ENCODE results near the gene TRPC4AP.
A peak's percentile ranks its signal among the peaks of the same experiment; 100 is the strongest.

Gene TRPC4AP

DNA sequence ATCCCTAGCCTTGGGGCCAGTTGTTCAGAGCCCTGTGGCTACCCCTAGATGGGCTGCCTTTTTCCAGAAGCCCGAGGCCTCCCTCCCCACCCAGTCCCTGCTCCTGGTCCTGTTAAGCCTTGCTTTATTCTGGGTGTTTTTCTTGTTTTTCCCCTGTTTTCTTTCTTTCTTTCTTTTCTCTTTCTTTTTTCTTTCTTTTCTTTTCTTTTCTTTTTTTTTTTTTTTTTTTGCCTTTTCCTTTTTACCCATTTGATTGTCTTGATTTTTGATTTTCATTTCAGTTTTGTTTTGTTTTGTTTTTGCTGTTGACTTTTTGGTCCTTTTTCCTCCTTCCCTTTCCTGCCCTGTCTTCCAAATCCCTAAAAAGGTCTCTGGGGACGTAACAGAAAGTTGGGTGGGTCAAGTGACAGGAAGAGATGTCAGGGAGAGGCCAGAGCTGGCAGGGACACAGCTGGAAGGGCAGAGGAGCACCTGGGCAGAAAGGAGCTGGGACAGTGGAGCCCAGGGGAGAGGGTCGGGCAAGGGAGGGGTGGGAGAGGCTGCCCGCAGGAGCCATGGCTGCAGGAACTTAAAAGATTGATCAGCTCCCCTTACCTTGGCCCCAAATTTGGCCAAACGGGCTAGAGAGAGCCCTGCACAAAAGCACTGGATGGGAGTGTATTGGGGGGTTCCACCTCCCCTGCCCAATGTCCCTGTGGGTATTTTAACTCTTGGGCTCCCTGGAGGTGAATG lies 109.4 kb downstream of the TRPC4AP start:
- no peak for DNase-seq

DNA sequence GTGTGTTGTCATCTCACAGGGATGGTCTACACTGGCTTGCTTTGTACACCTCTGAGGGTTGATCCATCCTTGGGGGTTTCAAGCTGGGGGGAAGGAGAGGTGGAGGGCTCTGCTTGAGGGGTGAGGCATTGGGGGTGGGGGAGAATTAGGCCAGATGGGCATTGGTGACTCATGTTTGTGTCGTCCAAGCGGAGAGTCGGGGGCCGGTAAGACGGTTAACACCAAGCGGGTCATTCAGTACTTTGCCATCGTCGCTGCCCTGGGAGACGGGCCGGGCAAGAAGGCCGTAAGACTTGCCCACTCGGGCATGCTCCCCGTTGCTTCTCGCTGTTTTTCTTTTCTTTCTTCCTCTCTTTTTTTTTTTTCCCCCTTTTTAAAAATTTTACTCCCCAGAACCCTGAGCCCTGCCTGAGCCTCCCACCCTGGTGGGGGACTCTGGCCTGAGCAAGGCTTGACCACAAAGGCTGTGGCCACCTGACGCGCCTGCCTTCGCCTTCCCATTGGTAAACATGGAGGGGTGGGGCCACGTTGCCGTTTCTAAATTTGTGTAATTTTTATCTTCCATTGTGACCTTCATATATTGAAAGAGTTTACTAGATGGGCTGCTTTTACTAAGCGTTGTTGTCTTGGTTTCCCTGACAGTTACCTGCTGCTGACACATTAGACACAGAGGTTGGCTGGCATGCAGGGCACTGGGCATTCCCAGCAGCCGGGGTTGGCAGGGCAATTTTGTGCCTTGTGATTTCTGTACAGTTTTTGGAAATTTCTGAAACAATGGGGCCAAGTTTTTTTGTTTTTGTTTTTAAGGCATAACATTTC lies 110.1 kb downstream of the TRPC4AP start:
- no peak for DNase-seq

DNA sequence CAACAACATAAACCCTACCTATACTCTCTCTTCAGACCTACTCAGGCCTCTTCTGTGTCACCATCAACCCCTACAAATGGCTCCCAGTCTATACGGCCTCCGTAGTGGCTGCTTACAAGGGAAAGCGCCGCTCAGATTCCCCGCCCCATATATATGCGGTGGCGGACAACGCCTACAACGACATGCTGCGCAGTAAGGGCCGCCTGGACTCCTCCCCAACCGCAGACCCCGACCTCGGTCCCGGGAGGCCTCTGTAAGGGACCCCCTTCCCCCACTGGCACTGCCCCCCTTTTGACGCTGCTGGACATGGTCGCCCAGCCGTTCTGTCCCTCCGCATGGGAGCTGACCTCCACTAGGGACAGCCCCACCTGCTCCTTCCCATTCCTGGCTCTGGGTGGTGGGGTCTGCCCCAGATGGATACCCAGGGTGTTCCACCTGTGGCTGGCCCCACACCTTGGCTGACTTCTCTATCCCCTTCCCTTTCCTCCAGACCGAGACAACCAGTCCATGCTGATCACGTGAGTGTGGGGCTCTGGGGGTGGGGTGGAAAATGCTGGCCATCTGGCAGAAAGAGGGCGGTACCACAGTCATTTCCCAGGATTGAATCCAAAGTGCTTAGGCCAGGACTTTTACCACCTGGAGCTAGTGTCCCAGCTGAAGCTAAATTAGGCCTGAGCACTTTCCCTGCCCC lies 111.9 kb downstream of the TRPC4AP start:
- DNase-seq, result no peak

DNA sequence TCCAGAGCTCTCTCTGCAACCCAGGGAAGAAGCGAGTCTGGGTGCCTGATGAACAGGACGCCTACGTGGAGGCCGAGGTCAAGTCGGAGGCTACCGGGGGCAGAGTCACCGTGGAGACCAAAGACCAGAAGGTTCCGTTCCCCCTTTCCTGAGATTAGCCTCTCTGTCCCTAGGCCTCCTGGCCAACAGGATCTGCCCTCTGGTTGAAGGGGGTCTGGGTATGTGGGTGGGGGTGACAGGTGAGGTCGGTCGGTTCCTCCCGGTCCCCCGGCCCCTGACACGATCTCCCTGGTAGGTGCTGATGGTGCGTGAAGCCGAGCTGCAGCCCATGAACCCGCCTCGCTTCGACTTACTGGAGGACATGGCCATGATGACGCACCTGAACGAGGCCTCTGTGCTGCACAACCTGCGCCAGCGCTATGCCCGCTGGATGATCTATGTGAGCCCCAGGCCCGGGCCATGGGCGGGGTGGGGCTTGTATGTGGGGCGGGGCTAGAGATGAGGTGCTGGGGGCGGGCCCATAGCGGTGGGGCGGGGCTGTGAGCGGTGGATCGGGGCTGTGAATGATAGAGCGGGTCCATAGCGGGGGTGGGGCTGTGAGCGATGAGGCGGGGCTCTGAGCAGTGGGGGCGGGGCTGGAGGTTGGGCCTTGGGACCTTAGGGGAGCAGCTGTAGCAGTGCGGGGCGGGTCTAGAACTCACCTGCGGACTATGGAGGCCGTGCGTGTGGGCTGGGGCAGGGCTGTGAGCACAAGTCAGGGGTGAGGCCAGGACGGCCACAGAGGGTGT lies 113.0 kb downstream of the TRPC4AP start:
- no peak for DNase-seq

DNA sequence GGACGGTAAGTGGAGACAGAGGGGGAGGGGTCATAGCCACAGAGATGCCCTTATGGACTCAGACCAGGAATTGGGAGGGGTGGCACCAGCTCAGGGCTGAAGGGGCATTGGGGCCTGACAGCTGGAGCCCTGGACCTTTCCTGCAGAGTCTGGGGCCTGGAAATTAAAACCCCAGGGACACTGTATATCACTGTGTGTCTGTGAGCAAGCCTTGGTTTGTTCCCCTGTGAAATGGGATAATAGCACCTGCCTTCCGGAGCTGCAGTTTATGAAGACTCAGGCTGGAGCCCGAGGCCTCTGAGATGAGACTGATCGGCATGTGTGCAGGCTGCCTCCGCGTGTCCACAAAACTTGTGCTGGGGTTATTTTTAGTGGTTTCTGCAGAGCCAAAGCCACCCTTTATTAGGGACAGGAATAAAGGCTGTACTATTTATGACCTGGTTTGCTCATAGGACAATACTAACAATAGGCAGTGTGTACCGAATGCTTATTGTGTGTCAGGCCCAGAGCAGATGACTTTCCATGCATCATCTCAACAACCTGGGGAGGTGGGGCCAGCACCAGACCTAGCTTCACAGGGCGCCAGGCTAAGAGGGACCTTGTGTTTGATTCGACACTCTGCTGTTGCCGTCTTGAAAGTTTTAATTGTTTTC lies 114.4 kb downstream of the TRPC4AP start:
- DNase-seq, result no peak

DNA sequence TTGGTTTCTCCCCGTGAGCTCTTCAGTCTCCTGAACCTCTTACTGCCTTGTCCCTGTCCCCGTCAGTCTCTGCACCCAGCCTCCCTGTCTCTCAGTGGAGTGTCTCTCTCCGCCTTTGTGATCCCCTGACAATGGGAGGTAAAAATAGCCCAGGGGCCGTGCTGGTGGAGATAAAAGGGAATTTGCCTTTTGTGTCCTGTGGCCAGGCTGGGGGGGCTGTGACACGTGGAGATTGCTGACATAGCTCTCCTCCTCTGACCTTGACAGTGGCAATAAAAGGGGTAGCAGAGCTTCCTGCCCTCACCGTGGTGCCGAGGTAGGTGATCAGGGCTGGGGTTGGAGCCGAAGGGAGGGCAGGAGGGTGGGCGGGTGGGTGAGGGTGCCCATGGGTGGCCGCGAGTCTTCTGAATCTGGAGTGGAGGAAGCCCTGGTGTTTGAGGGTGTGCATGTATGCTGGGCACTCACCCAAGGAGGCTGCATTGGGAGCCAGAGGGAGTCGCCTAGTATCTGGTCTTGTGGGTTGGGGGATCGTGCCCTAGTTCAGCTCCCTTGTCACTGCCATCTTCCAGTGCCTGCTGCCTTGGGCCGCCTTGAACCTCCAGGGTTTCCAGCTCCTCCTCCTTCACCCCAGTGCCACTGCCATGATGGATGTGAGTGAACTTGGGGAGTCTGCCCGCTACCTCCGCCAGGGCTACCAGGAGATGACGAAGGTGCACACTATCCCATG lies 115.1 kb downstream of the TRPC4AP start:
- no peak for DNase-seq

DNA sequence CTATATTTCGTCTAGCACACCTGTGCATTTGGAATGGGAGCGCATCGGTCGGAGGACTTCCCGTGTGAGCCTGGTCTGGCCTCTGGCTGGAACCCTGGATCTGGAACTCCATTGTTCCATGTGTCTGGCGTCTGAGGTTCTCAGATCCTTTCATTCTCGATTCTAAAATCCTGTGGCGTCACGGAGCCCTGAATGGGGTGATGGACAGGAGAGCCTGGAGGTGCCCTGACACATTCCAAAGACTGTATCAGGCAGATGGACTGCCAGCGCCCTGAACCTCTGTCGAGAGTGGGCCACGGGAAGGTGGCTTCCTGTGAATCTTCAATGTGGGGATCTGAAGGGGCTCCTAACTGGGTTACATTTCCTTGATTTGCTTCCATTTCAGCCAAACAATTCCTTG lies 116.3 kb downstream of the TRPC4AP start:
- no peak for DNase-seq

DNA sequence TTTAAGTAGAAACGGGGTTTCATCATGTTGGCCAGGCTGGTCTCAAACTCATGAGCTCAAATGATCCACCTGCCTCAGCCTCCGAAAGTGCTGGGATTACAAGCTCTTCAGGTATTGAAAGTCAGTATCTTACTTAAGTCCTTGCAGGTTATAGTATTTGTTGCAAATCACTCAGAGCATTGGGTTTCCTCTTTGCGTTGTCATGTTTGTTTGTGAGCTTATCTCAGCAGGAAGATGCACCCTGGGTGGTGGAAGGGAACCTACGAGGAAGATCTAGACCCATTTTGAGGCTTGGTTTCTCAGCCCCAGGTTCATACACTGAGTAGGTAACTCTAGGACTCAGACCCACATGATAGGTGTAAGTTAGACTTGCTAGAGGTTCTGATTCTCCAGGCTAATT lies 118.4 kb downstream of the TRPC4AP start:
- no peak for DNase-seq

DNA sequence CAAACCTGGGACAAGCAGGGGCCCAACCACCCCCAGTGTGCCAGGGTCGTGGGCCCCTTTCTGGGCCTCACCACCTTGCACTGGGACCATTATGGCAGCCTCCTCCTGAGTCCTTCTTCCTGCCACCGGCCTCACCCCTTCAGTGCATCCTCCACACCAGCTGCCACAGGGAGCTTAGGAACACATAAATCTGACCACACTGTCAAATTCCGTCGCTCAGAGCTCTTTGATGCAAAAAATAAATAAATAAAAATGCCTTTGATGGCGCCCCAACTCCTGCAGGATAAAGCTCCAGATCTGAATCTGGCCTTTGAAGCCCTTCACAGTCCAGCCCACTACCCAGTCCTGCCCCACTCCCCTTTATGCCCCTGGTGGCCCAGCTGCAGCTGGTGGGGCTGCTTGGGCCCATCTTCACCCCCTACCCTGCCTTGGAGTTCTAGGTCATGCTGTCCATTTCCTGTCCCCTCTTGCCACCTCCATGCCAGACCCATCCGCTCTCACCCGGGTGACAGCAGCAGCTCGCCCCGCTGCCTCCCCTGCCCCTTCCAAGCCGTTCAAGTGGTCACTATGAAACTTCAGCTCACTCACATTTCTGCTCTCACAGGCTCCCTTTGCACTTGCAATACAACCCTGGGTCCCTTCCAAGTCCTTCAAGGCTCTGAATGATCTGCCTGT lies 120.9 kb downstream of the TRPC4AP start:
- DNase-seq, result no peak

DNA sequence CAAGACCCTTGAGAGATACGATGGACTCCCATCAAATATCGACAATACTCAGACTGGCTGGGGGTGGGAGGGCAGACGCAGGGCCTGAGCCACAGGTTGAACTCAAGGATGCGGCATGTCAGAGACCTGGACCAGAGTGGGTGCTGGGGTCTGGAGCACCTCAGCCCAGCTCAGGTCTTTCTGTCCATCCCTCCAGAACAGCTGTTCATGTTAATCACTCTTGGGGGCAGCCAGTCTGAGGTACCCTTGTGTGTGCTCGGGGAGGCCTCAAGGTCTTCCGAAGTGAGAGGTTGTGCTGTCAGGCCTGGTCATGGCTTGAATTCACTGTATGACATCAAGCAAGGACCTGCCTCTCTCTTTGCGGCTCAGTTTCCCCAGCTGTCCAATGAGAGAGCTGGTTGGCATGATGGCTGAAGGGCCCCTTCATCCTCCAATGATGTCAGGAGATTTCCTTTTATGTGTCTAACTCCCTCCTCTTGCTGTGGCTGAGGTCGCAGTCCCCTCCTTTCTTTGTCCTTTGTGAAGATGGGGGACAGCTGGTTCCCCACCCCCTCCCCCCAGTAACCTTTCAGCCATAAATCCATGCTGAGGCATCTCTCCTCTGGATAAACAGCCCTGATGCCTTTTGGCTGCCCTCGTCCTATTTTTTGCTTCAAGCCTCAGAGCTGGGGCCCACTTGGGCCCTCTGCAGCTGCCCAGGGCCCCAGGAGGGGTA lies 121.6 kb downstream of the TRPC4AP start:
- no peak for DNase-seq

DNA sequence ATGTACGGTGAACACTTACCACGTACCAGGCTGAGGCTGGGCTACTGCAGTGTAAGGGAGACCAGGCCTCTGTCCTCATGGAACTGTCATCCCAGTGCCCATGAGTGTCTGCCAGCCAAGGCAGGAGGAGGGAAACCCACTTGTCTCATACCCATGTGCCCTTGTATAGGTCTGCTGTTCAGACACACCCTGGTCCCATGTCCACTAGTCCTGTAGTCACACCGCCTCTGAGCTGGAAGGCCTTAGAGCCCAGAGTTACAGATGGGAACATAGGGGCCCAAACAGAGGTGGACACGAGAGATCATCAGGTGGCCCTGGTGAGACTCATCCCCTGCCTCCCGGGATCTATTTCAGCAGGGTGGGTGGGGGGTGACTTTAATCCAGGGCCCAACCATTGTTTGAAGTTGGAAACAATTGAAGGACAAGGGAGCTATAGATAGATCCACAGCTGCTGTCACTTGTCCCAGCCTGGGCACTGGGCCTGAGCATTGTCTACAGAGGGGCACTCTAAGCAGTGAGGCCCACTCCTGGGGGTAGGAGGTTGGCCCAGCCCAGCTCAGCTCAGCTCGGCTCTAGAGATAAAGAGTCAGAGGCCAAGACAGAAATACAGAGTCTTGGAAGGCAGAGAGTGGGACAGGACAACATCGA lies 122.3 kb downstream of the TRPC4AP start:
- no peak for DNase-seq

DNA sequence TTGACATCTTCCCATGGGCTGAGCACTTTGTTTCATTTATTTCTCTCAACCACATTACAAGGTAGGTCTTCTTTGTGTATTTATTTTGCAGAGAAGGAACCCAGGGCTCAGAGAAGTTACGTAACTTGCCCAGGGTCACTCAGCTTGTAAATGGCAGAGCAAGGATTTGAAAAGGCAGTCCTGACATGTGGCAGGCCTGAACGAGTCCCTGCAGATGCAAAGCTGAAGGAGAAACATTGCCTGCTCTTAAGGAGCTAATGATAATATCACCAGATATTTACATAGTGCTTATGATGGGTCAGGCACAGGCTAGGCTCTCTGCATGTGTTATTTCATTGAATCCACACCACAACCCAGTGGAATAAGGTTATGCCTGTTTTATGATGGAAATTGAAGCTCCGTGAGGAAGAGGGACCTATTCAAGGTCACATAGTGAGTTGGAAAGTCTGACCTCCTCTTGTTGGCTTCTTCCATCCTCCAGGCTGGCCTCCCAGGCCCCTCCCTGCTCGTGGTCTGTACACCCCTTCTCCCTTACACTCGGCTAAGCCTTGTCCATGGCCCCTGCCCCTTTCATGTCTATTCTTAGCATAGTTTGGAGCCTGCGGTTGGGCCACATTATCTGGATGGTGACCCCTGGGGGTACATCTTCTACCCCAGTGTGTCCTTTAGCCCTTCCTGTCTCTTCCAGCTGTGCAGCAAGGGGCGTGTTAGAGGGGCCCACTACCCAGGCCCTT lies 124.4 kb downstream of the TRPC4AP start:
- no peak for DNase-seq

DNA sequence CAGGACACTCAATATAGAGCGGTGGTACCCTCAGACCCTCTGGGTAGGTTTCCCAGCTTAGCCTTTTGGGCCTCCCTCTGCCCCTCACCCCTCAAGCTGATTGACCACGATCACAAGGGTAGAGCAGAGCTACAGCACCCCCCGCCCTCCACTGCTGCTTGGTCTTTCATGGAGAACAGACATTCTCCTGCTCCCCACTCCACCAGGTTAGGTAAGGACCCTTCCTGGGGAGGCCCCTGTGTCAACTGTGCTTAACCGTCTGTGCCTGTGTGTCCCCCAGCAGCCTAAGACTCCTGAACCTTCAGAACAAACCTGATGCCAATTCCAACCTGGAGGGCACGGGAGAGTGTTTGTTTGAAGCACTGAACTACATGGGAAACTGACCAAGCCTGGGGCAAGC lies 125.2 kb downstream of the TRPC4AP start:
- DNase-seq, result no peak

DNA sequence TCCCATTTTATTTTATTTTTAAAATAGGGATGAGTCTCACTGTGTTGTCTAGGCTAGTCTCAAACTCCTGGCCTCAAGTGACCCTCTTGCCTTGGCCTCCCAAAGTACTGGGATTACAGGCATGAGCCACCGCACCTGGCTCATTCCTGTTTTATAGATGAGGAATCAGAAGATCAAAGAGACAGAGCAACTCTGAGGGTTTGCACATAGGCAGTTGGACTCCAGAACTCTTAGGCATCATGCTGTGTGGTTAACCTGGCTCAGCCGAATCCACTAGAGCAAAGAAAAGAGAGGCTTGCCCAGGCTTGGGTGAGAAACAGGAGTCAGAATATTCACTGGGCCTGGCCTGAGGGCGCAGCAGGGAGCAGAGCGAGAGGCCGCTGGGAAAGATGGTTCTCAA lies 127.6 kb downstream of the TRPC4AP start:
- DNase-seq, result no peak

DNA sequence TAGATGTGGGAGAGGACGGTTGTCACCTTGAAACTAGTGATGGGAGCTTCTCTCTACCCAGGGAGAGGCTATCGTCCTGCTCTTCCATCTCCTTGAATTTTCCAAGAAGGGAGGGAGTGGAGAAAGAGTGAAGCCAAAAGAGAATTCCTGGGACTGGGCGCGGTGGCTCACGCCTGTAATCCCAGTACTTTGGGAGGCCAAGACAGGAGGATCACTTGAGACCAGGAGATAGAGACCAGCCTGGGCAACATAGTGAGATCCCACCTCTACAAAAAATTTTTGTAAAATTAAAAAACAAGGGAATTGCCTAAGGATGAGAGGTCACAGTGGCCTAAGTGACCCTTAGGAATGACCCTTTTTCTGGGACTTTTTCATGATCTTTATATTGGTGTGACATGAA lies 128.1 kb downstream of the TRPC4AP start:
- no peak for DNase-seq

DNA sequence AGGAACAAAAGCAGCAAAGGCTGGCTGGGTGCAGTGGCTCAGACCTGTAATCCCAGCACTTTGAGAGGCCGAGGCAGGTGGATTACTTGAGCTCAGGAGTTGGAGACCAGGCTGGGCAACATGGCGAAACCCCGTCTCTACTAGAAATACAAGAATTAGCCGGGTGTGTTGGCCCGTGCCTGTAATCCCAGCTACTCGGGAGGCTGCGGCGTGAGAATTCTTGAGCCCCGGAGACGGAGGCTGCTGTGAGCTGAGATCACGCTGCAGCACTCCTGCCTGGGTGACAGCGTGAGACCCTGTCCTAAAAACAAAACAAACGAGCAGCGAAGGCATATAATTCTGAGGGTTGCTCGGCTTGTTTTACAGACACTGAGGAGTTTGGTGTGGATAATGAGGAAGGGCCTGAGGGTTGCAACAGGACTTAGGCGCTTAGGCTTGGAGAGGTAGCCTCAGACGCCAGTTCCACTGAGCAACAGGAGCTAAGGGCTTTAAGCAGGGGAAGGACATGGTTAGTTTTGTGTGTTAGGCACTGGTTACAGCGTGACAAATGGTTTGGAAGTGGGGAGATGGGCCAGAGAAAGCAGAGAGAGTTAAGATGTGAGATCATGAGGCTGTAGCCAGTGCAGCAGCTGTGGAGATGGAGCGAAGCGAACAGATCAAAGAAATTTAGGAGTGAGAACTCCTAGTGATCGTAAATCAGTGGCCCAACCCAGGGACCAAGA lies 135.7 kb downstream of the TRPC4AP start:
- DNase-seq, result no peak

DNA sequence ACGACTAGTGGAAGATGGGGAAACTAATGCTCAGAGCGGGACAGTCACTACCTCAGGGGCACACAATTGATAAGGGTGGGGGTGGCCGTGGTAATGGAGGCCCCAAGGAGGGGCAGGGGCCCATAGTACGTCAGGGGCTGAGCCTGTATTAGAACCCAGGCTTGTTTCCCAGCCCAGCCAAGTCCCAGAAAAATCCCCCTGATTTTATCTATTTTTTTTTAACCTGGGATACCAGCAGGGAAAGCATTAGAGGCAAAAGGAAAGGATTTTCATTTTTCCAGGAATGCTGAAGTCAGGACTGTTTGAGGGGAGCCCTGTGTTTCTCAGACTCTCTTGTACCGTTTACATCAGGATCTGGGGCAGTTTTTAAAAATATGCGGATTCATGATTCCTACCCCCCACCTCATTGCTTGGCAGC lies 136.6 kb downstream of the TRPC4AP start:
- no peak for DNase-seq

DNA sequence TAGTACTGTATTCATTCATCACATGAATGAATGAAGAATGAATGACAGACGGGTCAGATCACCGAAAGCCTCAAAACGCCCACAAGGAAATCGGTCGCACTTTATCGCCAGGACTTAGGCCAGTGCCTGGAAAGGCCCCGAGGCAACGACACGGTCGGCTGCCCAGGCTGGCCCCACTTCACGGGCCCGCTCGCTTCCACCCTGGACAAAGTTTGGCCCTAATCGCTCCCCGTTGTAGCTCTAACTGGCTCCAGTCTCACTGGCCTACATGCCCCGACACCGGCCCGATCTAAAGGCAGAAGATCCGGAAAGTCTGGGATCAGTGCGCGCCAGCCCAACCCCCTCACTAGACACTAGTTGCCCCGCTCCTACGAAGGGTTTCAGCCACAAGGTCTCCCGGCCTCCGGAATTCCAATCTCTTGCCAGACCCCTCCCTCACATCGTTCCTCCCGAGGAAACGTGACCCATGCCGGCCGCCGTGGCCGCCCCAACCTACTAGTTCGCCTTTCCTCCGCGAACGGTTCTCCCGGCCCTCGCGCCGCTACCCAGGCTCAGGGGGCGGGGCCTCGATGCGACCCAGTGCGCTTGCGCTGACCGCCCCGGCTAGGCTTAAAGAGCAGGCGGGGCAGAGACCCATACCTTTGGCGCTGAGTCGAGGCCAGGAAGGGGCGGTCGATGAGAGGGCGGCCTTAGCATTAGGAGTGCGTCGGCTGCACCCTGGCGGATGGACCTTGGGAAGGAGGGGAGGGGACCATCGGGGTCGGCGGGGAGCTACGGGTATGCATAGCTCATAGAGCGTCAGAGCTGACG lies 137.2 kb downstream of the TRPC4AP start, which contains the start of the genes GSS and MYH7B:
GSS (minus strand) TSS at position 576 of the 810 bp plus-strand sequence. CDS start 3,954 bp downstream, outside the sequence.
MYH7B (plus strand) TSS at position 638 of the 810 bp plus-strand sequence. CDS start 22,138 bp downstream, outside the sequence.
- DNase-seq, result peak; percentile 96

Measured in activated CD4-positive, alpha-beta T cell treated with anti-CD3 and anti-CD28 coated beads, Interleukin-2, amount 50 U/mL, for 1 hour (primary cell).